ENCODE measurements around the gene FRMD4A.
A peak's percentile ranks its signal among the peaks of the same experiment; 100 is the strongest.

Gene FRMD4A

GRCh38 chr10:13700473-13701144 is 630.1 kb downstream of the FRMD4A start:
- 84 to 91% methylated on average over 9 of the region's 10 CpGs for WGBS, 2 experiments
- Histone ChIP-seq H3K9me3 (ENCODE audit: control insufficient read depth, low read length) (no peaks in the 10 kb centered on the region), H3K4me1 (ENCODE audit: control insufficient read depth, insufficient read depth, low read length) (peaks cover 4% of the 10 kb centered on the region), H3K36me3 (ENCODE audit: control insufficient read depth, insufficient read depth, low read length) (peaks cover 10% of the 10 kb centered on the region), H3K27me3 (ENCODE audit: control insufficient read depth, insufficient read depth, low read length, poor library complexity, severe bottlenecking) (no peaks in the 10 kb centered on the region), H3K4me3 (ENCODE audit: insufficient read depth, low read depth, low read length) (no peak overlapping the region), H3K27ac (ENCODE audit: insufficient read depth, low read depth, low read length, poor library complexity, severe bottlenecking) (no peak overlapping the region)

DNA sequence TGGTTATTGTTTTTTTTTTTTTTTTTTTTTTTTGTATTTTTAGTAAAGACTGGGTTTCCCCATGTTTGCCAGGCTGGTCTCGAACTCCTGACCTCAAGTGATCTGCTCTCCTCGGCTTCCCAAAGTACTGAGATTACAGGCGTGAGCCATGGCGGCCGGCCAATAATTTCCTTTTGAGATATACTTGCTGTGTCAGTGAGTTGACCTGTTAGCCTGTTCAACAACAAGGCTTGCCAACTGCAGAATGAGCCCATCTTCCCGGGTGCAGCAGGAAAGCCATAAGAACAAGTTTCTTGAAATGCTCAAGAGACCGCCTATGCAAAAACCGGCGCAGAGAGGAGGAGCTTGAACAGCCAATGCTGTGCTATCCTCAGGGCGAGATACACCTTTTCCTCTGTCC is 631.5 kb downstream of the FRMD4A start:
- no peak overlapping the region for H3K4me3 ChIP-seq (ENCODE audit: insufficient read depth, low read depth, low read length)
- no peaks in the 10 kb centered on the region for H3K27me3 ChIP-seq (ENCODE audit: control insufficient read depth, insufficient read depth, low read length, poor library complexity, severe bottlenecking)
- H3K9me3 ChIP-seq (ENCODE audit: control insufficient read depth, low read length) = no peaks in the 10 kb centered on the region
- H3K4me1 ChIP-seq (ENCODE audit: control insufficient read depth, insufficient read depth, low read length) = peaks cover 4% of the 10 kb centered on the region
- 90 to 91% methylated on average over 10 of the region's 10 CpGs for WGBS, 2 experiments
- H3K27ac ChIP-seq (ENCODE audit: insufficient read depth, low read depth, low read length, poor library complexity, severe bottlenecking) = no peak overlapping the region
- peaks cover 15% of the 10 kb centered on the region for H3K36me3 ChIP-seq (ENCODE audit: control insufficient read depth, insufficient read depth, low read length)

- Histone ChIP-seq H3K27me3 (ENCODE audit: control insufficient read depth, insufficient read depth, low read length, poor library complexity, severe bottlenecking) (no peaks in the 10 kb centered on the region), H3K4me3 (ENCODE audit: insufficient read depth, low read depth, low read length) (no peak overlapping the region), H3K36me3 (ENCODE audit: control insufficient read depth, insufficient read depth, low read length) (peaks cover 19% of the 10 kb centered on the region), H3K4me1 (ENCODE audit: control insufficient read depth, insufficient read depth, low read length) (peaks cover 4% of the 10 kb centered on the region), H3K9me3 (ENCODE audit: control insufficient read depth, low read length) (no peaks in the 10 kb centered on the region), H3K27ac (ENCODE audit: insufficient read depth, low read depth, low read length, poor library complexity, severe bottlenecking) (no peak overlapping the region)
- WGBS, 2 experiments = 95% methylated on average over 6 of the region's 6 CpGs
These were observed 632.5 kb downstream of the FRMD4A start for GRCh38 chr10:13698217-13698616.

DNA sequence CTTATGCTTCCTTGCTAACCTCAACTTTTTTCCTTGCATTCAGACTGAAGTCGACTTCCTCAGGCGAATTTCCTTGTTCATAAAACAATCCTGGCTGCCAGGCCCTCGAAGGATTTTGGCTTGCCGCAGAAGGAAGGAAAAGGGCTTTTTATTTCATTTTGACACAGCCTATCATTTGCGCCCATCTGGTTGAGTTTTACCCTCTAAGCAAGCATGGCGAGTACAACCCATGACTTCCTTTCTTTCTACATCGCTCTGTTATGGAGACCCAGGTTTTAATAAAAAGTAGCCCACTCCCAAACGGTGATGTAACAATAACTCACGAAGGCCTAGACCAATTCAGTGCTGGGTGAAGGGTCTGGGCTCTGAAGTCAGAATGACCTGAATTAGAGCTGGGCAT is 634.7 kb downstream of the FRMD4A start:
- peaks cover 23% of the 10 kb centered on the region for H3K36me3 ChIP-seq (ENCODE audit: control insufficient read depth, insufficient read depth, low read length)
- WGBS, 2 experiments = 92 to 97% methylated on average over 9 of the region's 9 CpGs
- H3K27ac ChIP-seq (ENCODE audit: insufficient read depth, low read depth, low read length, poor library complexity, severe bottlenecking) = no peak overlapping the region
- H3K9me3 ChIP-seq (ENCODE audit: control insufficient read depth, low read length) = no peaks in the 10 kb centered on the region
- no peaks in the 10 kb centered on the region for H3K27me3 ChIP-seq (ENCODE audit: control insufficient read depth, insufficient read depth, low read length, poor library complexity, severe bottlenecking)
- no peak overlapping the region for H3K4me3 ChIP-seq (ENCODE audit: insufficient read depth, low read depth, low read length)
- H3K4me1 ChIP-seq (ENCODE audit: control insufficient read depth, insufficient read depth, low read length) = no peaks in the 10 kb centered on the region

DNA sequence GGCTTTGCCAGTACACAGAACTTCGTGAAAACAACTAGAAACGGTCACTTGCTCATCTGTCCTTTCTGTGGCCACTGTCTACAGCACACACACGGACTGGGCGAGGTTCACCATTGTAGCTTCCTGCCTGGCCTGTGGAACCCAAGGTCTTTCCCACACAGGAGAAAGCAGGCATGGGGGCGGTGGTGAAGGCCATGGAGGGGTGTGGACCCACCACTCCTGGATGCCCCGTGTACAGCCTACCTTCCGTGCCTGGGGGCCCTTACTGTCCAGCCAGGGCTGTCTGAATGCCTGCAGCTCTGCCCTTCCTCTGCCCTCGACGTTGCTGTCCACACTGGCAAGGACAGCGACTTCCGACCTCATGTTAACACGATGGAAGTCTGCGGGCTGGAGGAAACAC is 635.1 kb downstream of the FRMD4A start:
- no peaks in the 10 kb centered on the region for H3K27me3 ChIP-seq (ENCODE audit: control insufficient read depth, insufficient read depth, low read length, poor library complexity, severe bottlenecking)
- H3K36me3 ChIP-seq (ENCODE audit: control insufficient read depth, insufficient read depth, low read length) = peaks cover 23% of the 10 kb centered on the region
- WGBS, 2 experiments = 88 to 89% methylated on average over 13 of the region's 13 CpGs
- H3K4me1 ChIP-seq (ENCODE audit: control insufficient read depth, insufficient read depth, low read length) = no peaks in the 10 kb centered on the region
- no peak overlapping the region for H3K27ac ChIP-seq (ENCODE audit: insufficient read depth, low read depth, low read length, poor library complexity, severe bottlenecking)
- no peaks in the 10 kb centered on the region for H3K9me3 ChIP-seq (ENCODE audit: control insufficient read depth, low read length)
- H3K4me3 ChIP-seq (ENCODE audit: insufficient read depth, low read depth, low read length) = no peak overlapping the region

DNA sequence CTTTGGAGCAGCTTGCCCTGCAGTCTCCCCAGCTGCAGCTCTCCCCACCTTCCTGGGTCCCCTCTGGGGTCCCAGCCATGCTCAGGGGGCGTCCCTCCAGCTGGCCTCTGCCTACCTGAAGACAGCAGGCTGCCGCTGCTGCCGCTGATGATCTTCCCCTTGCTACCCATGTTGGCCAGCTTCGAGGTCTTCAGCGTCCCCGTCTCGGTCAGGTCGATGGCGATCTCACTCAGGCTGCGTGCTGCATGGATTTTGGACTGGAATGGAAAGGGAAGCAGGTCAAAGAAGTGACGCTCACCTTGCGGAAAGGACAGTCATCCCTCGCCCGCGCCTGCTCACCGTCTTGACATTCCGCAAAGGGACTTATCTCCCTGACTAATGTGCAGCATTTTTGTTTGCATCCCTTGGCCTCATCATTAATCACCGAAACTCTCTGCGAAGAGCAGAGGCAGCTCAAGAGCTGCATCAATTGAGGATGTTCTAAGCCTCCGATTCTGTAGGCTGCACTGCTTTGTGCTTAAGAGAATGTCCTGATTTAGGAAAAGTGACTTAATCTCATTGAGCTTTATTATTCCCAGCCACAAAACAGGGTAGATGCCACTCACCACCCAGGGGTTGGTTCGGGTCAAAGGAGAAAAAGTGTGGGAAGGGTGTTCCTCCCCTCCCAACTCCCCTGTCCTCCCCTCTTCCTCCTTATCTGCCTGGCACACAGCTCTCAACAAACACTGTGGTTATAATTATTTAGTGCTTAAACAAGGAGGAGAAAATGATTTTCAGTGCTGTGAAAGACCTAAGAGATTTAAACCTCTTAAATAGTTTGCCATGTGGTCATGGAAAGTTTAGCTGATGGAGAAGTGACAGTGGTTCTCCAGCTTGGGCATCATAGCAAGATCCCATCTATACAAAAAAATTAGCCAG is 636.7 kb downstream of the FRMD4A start:
- H3K27me3 ChIP-seq (ENCODE audit: control insufficient read depth, insufficient read depth, low read length, poor library complexity, severe bottlenecking) = no peaks in the 10 kb centered on the region
- 92 to 93% methylated on average over 21 of the region's 21 CpGs for WGBS, 2 experiments

DNA sequence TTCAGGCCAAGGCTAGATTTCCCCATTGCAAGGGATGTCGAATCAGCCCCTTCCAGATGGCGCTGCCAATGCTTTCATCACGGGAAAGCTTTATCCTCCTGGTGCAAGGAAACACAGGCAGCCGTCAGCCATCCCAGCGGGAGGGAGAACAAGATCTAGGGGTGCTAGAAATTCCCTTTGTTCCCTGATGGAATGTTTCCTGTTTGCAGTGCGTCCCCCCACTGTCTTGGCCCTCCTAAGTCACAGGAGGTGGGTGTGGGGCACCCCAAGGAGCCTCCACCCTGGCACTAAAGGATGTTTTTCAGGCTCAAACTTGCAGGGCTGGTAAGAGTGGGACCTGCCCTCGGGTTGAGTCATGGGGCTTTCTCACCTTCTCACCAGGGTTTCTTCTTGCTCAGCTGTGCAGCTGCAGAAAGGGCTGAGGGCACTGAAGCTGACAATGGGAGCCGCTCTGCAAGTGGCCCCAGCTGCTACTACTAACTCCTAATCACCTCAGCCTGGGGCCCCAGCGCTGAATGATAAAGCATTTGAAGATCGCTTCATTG is 640.4 kb downstream of the FRMD4A start:
- Histone ChIP-seq H3K4me1 (ENCODE audit: control insufficient read depth, insufficient read depth, low read length) (peaks cover 9% of the 10 kb centered on the region), H3K27me3 (ENCODE audit: control insufficient read depth, insufficient read depth, low read length, poor library complexity, severe bottlenecking) (no peaks in the 10 kb centered on the region), H3K4me3 (ENCODE audit: insufficient read depth, low read depth, low read length) (no peak overlapping the region), H3K36me3 (ENCODE audit: control insufficient read depth, insufficient read depth, low read length) (peaks cover 10% of the 10 kb centered on the region), H3K9me3 (ENCODE audit: control insufficient read depth, low read length) (no peaks in the 10 kb centered on the region), H3K27ac (ENCODE audit: insufficient read depth, low read depth, low read length, poor library complexity, severe bottlenecking) (peak overlapping the region; percentile 36)
- 22 to 24% methylated on average over 10 of the region's 10 CpGs for WGBS, 2 experiments

More for the DNA sequence above, 636.7 kb downstream of the FRMD4A start:
- no peaks in the 10 kb centered on the region for H3K9me3 ChIP-seq (ENCODE audit: control insufficient read depth, low read length)
- peaks cover 23% of the 10 kb centered on the region for H3K36me3 ChIP-seq (ENCODE audit: control insufficient read depth, insufficient read depth, low read length)
- H3K4me1 ChIP-seq (ENCODE audit: control insufficient read depth, insufficient read depth, low read length) = peaks cover 9% of the 10 kb centered on the region
- no peak overlapping the region for H3K27ac ChIP-seq (ENCODE audit: insufficient read depth, low read depth, low read length, poor library complexity, severe bottlenecking)
- no peak overlapping the region for H3K4me3 ChIP-seq (ENCODE audit: insufficient read depth, low read depth, low read length)

DNA sequence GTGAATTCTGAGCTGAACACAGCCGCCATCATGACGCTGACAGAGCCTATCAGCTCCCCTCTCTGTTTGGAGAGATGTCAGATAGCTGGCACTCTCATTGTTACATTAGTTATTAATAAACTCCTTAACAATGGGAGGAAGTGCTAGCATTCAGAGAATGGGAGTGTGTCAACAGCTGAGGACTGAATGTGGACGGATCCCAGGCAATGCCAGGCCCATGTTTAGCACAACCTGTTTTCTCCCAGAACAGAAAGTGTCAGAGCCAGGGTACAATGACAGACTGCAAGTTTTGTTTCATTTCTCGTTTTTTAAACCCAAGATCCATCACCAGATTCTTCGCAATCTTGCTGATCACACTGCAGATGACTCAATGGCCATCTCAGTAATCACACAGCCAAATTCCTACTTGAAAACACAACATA is 644.4 kb downstream of the FRMD4A start:
- Histone ChIP-seq H3K36me3 (ENCODE audit: control insufficient read depth, insufficient read depth, low read length) (no peaks in the 10 kb centered on the region), H3K4me1 (ENCODE audit: control insufficient read depth, insufficient read depth, low read length) (peaks cover 9% of the 10 kb centered on the region), H3K27me3 (ENCODE audit: control insufficient read depth, insufficient read depth, low read length, poor library complexity, severe bottlenecking) (no peaks in the 10 kb centered on the region), H3K4me3 (ENCODE audit: insufficient read depth, low read depth, low read length) (no peak overlapping the region), H3K27ac (ENCODE audit: insufficient read depth, low read depth, low read length, poor library complexity, severe bottlenecking) (no peak overlapping the region), H3K9me3 (ENCODE audit: control insufficient read depth, low read length) (no peaks in the 10 kb centered on the region)
- WGBS, 2 experiments = 94 to 95% methylated on average over 5 of the region's 5 CpGs

GRCh38 chr10:13685885-13686284 is 644.8 kb downstream of the FRMD4A start:
- WGBS, 2 experiments = 94 to 97% methylated on average over 5 of the region's 5 CpGs
- H3K36me3 ChIP-seq (ENCODE audit: control insufficient read depth, insufficient read depth, low read length) = no peaks in the 10 kb centered on the region

DNA sequence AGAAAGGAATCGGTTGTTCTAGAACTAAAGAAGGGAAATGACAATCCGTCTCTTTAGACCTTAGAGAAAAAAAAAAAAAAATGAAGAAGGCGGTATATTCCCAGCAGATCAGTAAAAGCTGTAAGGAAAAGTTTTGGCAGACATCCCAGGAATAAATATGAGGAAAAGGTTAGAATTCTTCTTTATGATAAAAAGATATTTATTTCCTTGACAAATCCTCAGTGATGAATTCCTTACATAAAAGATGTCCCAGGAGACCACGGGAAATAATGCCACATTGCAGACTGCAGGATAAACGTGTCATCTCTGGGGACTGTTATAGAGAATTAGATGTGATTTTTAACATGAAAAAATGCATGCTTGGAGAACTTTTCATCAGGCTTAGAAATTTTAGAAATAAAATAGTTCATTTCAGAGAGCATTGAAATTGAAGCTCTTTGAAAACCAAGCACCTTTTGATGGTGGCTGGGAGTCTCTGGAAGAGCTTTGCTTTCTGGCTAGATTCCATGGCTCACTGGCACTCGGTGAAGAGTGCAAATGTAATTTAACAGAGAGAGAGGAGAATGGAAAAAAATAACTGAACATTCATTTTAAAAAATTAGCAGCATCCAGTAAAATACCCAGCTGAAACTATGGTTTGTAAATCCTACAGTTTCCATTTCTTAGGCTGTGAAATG is 645.8 kb downstream of the FRMD4A start:
- H3K27ac ChIP-seq (ENCODE audit: insufficient read depth, low read depth, low read length, poor library complexity, severe bottlenecking) = no peak overlapping the region
- H3K36me3 ChIP-seq (ENCODE audit: control insufficient read depth, insufficient read depth, low read length) = no peaks in the 10 kb centered on the region
- peaks cover 5% of the 10 kb centered on the region for H3K4me1 ChIP-seq (ENCODE audit: control insufficient read depth, insufficient read depth, low read length)
- no peaks in the 10 kb centered on the region for H3K9me3 ChIP-seq (ENCODE audit: control insufficient read depth, low read length)
- 87 to 94% methylated on average over 6 of the region's 6 CpGs for WGBS, 2 experiments
- no peaks in the 10 kb centered on the region for H3K27me3 ChIP-seq (ENCODE audit: control insufficient read depth, insufficient read depth, low read length, poor library complexity, severe bottlenecking)
- H3K4me3 ChIP-seq (ENCODE audit: insufficient read depth, low read depth, low read length) = no peak overlapping the region

More at GRCh38 chr10:13685885-13686284, 644.8 kb downstream of the FRMD4A start:
- no peak overlapping the region for H3K27ac ChIP-seq (ENCODE audit: insufficient read depth, low read depth, low read length, poor library complexity, severe bottlenecking)
- peaks cover 9% of the 10 kb centered on the region for H3K4me1 ChIP-seq (ENCODE audit: control insufficient read depth, insufficient read depth, low read length)
- H3K4me3 ChIP-seq (ENCODE audit: insufficient read depth, low read depth, low read length) = no peak overlapping the region
- H3K27me3 ChIP-seq (ENCODE audit: control insufficient read depth, insufficient read depth, low read length, poor library complexity, severe bottlenecking) = no peaks in the 10 kb centered on the region
- H3K9me3 ChIP-seq (ENCODE audit: control insufficient read depth, low read length) = no peaks in the 10 kb centered on the region
